Measurements from ENCODE around the gene USP17L10.
"Not testable (repeated sequence)": the region's sequence is repeated elsewhere in the genome, so short reads cannot be mapped to it uniquely, and the experiment has no call there.

Gene USP17L10, protein sequence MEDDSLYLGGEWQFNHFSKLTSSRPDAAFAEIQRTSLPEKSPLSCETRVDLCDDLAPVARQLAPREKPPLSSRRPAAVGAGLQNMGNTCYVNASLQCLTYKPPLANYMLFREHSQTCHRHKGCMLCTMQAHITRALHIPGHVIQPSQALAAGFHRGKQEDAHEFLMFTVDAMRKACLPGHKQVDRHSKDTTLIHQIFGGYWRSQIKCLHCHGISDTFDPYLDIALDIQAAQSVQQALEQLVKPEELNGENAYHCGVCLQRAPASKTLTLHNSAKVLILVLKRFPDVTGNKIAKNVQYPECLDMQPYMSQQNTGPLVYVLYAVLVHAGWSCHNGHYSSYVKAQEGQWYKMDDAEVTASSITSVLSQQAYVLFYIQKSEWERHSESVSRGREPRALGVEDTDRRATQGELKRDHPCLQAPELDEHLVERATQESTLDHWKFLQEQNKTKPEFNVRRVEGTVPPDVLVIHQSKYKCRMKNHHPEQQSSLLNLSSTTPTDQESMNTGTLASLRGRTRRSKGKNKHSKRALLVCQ

GRCh38 chr4:9210357-9210756 lies at the start of gene USP17L10:
Gene USP17L10, plus strand, starts transcription at chr4:9210657. Its CDS starts 0 bp downstream, at chr4:9210657.
- DNase-seq: not testable (repeated sequence)

DNA sequence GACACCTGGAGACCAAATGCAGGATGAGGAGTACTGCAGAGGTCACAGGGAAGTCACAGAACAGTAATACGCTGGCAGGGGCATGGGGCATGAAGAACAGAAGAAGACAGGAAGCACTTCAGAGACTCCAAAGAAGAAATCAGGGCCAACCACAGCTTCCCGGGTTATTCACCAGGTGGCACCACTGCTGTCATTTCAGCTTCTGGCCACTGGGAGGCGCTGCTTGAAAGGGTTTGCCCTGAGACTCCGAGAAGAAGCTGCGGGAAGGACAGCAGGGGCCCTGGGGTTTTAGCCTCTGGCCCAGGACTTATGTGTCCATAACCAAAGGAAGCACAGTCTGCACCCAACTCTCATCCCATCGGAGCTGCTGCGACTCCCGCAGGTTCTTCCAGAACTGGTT lies 44.5 kb upstream of the USP17L10 start:
- not testable (repeated sequence) for DNase-seq

DNA sequence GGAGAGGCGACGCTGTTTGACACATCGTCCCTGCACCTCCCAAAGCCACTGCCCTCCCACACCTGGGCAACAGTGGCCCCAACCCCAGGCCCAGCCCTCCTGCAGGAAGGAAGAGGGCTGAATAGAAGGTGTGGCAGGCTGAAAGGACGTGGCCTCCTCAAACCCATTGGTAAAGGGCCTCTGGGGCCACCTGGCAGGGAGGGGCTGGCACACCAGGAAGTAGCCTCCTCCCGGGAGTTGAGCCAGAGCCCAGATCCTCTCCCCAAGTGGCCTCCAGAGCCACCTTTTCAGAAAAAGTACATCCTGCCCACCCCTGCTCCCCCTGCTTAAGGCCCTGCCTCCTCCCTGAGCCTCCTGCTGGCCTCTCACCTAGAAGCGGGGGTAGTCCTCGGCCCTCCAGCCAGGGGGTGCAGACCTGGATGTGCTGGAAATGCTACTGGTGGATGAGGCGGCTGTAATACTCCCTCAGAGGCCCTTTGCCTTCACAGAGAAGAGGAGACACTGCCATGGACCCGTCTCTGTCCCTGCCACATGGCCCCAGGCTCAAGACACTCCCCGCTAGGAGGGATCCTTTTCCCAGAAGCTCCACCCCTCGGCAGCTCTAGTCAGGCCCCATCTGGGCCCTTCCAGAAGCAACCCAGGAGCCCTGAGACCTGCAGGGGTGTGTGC lies 40.5 kb upstream of the USP17L10 start, which contains the start of gene FAM90A26:
Gene FAM90A26, plus strand, starts transcription at position 619 of the 669 bp plus-strand sequence. CDS start 2,764 bp downstream, outside the sequence.
- DNase-seq: not testable (repeated sequence)

DNA sequence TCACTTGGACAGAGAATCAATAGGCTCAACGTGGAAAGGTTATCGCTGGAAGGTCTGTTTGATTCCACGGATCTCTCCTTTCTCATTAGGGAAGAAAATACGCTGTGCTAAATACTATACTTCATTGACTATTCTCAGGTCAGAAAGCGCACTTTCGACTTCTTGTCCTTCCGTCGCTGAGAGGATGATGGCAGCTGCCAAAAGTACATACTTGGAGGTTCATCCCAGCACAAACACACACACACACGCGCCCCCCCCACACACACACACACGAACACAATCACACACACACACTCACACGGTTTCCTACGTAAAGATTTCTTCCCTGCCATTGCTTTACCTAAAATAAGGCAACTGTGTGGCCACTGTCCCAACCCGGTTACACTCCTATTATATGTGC lies 4.2 kb downstream of the USP17L10 start:
- not testable (repeated sequence) for DNase-seq

DNA sequence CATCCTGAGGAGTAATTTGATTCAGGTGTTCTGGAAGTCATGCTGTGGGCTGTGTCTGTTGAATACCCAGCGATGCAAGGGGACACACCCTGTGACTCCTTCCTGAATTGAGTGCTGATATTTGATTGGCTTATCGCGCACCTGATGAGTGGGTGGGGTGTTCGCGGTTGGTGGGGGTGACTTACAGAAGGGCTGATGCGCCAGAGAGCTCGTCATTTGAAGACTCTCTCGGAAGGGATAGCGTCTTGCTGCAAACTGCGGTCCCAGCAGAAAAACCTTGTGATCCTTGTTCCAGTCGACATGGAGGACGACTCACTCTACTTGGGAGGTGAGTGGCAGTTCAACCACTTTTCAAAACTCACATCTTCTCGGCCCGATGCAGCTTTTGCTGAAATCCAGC lies 4.6 kb downstream of the USP17L10 start, which contains the start of gene USP17L11:
Gene USP17L11, plus strand, starts transcription at position 301 of the 400 bp plus-strand sequence. Its CDS starts 0 bp downstream, at position 301.
- DNase-seq: not testable (repeated sequence)

GRCh38 chr4:9219852-9220251 lies 9.4 kb downstream of the USP17L10 start, which contains the start of gene USP17L12:
Gene USP17L12, plus strand, starts transcription at chr4:9220152. Its CDS starts 0 bp downstream, at chr4:9220152.
- DNase-seq: not testable (repeated sequence)

DNA sequence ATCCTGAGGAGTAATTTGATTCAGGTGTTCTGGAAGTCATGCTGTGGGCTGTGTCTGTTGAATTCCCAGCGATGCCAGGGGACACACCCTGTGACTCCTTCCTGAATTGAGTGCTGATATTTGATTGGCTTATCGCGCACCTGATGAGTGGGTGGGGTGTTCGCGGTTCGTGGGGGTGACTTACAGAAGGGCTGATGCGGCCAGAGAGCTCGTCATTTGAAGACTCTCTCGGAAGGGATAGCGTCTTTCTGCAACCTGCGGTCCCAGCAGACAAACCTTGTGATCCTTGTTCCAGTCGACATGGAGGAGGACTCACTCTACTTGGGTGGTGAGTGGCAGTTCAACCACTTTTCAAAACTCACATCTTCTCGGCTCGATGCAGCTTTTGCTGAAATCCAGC lies 14.1 kb downstream of the USP17L10 start, which contains the start of gene USP17L13:
Gene USP17L13, plus strand, starts transcription at position 301 of the 400 bp plus-strand sequence. Its CDS starts 0 bp downstream, at position 301.
- DNase-seq: not testable (repeated sequence)

GRCh38 chr4:9230249-9230648 lies 19.8 kb downstream of the USP17L10 start:
- not testable (repeated sequence) for DNase-seq

DNA sequence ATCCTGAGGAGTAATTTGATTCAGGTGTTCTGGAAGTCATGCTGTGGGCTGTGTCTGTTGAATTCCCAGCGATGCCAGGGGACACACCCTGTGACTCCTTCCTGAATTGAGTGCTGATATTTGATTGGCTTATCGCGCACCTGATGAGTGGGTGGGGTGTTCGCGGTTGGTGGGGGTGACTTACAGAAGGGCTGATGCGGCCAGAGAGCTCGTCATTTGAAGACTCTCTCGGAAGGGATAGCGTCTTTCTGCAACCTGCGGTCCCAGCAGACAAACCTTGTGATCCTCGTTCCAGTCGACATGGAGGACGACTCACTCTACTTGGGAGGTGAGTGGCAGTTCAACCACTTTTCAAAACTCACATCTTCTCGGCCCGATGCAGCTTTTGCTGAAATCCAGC lies 23.6 kb downstream of the USP17L10 start, which contains the start of gene USP17L15:
Gene USP17L15, plus strand, starts transcription at position 301 of the 400 bp plus-strand sequence. Its CDS starts 0 bp downstream, at position 301.
- not testable (repeated sequence) for DNase-seq

GRCh38 chr4:9238461-9238860 lies 28.0 kb downstream of the USP17L10 start:
- not testable (repeated sequence) for DNase-seq

DNA sequence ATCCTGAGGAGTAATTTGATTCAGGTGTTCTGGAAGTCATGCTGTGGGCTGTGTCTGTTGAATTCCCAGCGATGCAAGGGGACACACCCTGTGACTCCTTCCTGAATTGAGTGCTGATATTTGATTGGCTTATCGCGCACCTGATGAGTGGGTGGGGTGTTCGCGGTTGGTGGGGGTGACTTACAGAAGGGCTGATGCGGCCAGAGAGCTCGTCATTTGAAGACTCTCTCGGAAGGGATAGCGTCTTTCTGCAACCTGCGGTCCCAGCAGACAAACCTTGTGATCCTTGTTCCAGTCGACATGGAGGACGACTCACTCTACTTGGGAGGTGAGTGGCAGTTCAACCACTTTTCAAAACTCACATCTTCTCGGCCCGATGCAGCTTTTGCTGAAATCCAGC lies 33.1 kb downstream of the USP17L10 start, which contains the start of gene USP17L17:
Gene USP17L17, plus strand, starts transcription at position 301 of the 400 bp plus-strand sequence. Its CDS starts 0 bp downstream, at position 301.
- DNase-seq: not testable (repeated sequence)

- not testable (repeated sequence) for DNase-seq
Observed at GRCh38 chr4:9247953-9248680, 37.7 kb downstream of the USP17L10 start, which contains the start of gene USP17L18. Gene USP17L18, plus strand, starts transcription at chr4:9248630. Its CDS starts 0 bp downstream, at chr4:9248630.

GRCh38 chr4:9253078-9253477 lies 42.6 kb downstream of the USP17L10 start, which contains the start of gene USP17L19:
Gene USP17L19, plus strand, starts transcription at chr4:9253378. Its CDS starts 0 bp downstream, at chr4:9253378.
- DNase-seq: not testable (repeated sequence)

- DNase-seq: not testable (repeated sequence)
Observed at GRCh38 chr4:9257824-9258223, 47.4 kb downstream of the USP17L10 start, which contains the start of gene USP17L20. Gene USP17L20, plus strand, starts transcription at chr4:9258124. Its CDS starts 0 bp downstream, at chr4:9258124.
